Fibroblast of gingiva (primary cell): ENCODE results near the gene PRLR.
A peak's percentile ranks its signal among the peaks of the same experiment; 100 is the strongest.
"Not testable (repeated sequence)": the region's sequence is repeated elsewhere in the genome, so short reads cannot be mapped to it uniquely, and the experiment has no call there.

Source experiments
- DNase-seq: peaks from one replicate; pipeline ENCODE4 v3.0.0-alpha.2; 2011; ENCODE audit warnings: low read depth

PRLR gene

GRCh38 chr5:35195472-35195852, 34.8 kb downstream of the PRLR start:
- DNase-seq = no peak

DNA sequence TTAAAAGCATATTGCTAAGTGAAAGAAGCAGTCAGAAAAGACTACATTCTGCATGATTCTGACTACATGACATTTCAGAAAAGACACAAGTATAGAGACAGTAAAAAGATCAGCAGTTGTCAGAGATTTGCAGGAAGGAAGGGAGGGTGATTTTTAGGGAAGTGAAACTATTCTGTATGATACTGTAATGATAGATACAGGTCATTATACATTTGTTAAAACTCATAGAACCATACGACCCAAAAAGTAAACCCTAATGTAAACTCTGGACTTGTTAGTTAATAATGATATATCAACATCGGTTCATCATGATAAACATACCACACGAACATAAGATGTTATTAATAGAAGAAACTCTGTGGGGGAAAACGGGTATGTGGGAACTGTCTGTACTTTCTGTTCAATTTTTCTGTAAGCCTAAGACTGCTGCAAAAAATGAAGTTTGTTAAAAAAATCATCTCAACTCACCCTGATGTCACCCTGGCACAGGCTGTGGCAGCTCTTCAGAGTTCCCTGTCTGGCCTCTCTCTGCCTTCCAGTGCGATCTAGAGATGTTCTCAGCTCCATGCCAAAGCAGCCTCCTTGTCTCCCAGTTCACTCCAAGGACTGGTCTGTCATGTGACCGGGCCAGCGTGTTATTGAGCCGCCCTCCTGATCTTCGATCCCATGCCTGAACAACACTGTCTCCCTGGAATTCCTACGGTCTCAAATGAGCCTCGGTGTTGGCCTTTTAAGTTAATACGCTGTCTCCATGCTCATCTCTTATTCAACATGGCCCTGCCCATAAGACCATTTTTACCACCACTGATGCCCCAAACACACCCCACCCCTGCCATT, 35.4 kb downstream of the PRLR start:
- DNase-seq = no peak

- DNase-seq = no peak
Measured at GRCh38 chr5:35192506-35192905, 37.8 kb downstream of the PRLR start.

DNA sequence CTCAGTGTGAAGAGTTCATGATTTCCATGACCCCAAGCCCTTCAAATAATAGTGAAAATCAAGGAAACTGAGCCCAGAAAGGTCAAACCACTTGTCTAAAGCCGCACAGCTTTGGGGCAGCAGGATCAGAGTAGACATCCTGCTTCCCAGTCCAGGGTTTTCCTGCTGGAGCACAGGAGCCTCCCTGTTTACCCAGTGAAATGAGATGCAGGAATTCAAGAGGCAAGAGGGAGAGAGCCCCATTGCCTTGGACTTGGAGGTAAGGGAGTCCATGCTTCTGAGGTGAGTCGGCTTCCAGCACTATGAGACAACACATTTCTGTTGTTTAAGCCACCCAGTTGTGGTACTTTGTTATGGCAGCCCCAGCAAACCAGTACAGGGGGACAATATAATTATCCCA, 40.5 kb downstream of the PRLR start:
- not testable (repeated sequence) for DNase-seq

DNA sequence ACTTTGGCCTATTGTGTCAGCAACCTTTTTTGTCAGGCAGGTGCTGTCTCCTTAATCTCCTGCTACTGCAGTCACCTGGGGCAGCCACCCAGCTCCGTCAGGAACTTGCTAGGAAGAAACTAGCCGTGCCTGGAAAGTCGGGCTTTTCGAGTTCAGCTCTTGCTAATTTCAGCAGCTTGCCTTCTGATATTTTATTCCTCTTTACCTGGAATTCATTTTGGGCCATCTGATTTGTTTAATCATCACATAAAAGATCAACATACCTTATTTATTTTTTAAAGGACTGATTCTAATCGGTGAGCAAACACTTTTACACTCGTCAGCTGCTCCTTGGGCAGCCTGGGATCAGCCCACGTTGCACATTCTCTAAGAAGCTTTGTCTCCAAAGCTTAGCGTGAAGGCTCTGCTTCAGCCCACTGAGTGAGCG, 42.2 kb downstream of the PRLR start:
- DNase-seq = no peak

DNA sequence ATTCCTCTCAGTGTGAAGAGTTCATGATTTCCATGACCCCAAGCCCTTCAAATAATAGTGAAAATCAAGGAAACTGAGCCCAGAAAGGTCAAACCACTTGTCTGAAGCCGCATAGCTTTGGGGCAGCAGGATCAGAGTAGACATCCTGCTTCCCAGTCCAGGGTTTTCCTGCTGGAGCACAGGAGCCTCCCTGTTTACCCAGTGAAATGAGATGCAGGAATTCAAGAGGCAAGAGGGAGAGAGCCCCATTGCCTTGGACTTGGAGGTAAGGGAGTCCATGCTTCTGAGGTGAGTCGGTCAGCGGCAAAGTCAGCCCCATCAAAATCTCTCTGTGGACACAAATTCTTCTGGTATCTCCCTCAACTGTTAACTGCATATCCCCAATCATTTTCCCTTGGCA, 42.7 kb downstream of the PRLR start:
- not testable (repeated sequence) for DNase-seq

DNA sequence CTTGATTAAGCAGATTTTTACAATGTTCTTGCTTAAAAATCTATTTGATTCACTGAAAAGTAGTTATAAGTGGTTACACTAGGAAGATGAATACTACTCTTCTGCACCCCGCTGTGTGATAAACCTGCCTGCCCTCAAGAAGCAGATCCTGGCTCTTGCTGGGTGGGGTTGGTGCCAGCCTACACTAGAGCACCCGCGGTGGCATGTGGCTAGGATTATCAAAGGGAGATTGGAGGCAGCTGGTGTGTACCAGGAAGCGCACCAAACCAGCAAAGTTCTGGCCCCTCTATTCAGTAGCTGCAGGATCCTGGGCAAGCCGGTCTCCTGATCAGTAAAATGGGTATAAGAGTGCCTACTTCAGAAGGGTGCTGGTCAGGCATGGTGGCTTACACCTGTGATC, 43.5 kb downstream of the PRLR start:
- no peak for DNase-seq

- no peak for DNase-seq
Measured at GRCh38 chr5:35185518-35185917, 44.8 kb downstream of the PRLR start.

DNA sequence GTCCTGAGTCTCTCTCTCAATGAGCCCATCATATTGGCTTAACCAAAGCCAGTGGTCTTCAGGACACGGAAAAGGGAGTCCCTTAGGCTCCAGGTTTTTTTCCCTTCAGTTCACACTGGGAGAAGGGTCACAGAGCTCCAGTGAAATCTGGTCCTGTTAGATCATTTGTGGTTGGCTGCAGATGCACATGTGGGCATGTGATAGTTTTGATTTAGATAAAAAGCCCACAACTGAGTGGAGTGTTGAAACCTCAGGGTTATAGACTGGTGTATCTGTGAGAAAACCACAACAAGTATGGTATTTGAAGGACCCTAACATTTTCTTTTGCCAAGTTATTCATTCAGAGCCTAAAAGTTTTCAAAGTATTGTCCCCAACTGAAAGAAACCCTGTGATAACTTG, 46.7 kb downstream of the PRLR start:
- no peak for DNase-seq

DNA sequence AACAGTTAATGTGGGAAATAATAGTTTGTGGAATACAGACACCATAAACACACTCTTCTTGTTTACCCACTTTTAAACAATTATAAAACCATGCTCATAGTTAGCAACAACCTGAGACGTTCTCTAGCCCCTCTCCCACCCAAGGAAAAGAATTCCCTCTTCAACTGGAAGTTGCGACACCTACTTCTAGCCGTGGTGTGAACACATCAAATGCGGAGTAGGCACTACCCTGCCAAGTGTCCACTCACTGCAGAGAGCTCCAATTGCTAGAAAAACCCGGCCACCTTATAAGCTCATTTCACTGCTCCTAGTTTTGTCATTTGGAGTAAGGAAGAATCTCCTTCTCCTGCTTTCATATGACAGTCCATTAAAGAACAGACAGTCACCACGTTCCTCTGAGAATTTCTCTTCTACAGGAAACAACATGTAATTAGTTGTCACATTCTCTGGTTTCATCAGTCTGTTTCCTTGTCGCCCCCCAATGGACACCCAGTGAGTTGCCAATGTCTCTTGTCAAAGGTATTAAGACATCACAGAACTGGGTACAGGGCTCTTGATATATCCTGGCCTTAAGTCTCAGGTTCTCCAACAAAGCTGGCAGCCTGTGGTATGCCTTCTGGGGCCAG, 47.3 kb downstream of the PRLR start:
- peak; percentile 38 for DNase-seq

- DNase-seq = no peak
Measured at GRCh38 chr5:35182486-35182885, 47.8 kb downstream of the PRLR start.

DNA sequence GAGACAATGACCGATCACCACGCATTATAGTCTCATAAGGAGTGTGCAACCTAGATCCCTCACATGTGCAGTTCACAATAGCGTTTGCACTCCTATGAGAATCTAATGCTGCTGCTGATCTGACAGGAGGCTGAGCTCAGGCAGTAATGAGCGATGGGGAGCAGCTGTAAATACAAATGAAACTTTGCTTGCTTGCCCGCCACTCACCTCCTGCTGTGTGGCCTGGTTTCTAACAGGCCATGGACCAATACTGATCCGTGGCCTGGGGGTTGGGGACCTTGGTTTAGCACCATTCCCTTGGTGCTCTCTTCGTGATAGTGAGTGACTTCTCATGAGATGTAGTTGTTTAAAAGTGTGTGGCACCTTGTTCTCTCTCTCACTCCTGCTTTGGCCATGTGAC, 50.2 kb downstream of the PRLR start:
- no peak for DNase-seq

DNA sequence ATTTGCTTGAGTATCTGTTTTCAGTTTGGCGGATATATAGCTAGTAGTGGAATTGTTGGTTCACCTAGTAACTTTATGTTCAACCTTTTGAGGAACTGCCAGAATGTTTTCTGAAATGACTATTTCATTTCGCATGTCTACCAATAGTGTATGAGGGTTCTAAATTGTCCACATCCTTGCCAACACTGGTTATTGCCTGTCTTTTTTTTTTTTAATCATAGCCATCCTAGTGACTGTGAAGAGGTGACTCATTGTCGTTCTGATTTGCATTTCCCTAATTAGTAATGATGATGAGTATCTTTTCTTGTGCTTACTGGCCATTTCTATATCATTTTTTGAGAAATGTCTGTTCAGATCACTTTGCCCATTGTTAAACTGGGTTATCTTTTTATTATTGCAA, 52.5 kb downstream of the PRLR start:
- DNase-seq = no peak

- no peak for DNase-seq
Measured at GRCh38 chr5:35172533-35172932, 57.8 kb downstream of the PRLR start.

GRCh38 chr5:35171991-35172390, 58.3 kb downstream of the PRLR start:
- no peak for DNase-seq

DNA sequence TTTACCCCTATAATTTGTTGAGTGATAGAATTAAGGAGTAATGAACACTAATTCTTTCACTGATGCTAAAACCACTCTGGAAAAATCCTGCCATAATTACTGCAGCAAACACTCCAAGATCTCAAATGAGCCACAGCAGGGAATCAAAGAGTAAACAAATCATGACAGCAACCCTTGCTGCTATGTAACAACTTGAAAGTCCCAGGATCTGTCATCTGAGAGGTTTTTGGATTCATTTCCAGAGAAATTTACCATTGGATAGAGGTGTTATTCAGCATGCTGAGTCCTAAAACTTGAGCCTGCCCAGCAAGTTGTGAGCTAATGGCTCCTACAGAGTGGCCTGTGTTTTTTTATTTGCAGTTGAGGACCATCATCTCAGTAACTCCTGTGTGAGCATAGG, 59.2 kb downstream of the PRLR start:
- DNase-seq = no peak

GRCh38 chr5:35166043-35166442, 64.2 kb downstream of the PRLR start:
- DNase-seq = no peak

- DNase-seq = no peak
Measured at GRCh38 chr5:35164860-35165542, 65.3 kb downstream of the PRLR start.

GRCh38 chr5:35163710-35164033, 66.6 kb downstream of the PRLR start:
- DNase-seq = no peak

GRCh38 chr5:35162848-35163709, 67.2 kb downstream of the PRLR start:
- DNase-seq = no peak

GRCh38 chr5:35161652-35162273, 68.5 kb downstream of the PRLR start:
- peak; percentile 34 for DNase-seq
